GM19035 (cell line): ENCODE results near the gene TLDC2.
"Not testable (repeated sequence)": the region's sequence is repeated elsewhere in the genome, so short reads cannot be mapped to it uniquely, and the experiment has no call there.

Source experiments
- ATAC-seq: cut with Tn5 transposase; IDR thresholded peaks from one replicate; pipeline ENCODE4 v1.9.1; 2021; ENCODE audit not compliant: unreplicated experiment

The TLDC2 gene

DNA sequence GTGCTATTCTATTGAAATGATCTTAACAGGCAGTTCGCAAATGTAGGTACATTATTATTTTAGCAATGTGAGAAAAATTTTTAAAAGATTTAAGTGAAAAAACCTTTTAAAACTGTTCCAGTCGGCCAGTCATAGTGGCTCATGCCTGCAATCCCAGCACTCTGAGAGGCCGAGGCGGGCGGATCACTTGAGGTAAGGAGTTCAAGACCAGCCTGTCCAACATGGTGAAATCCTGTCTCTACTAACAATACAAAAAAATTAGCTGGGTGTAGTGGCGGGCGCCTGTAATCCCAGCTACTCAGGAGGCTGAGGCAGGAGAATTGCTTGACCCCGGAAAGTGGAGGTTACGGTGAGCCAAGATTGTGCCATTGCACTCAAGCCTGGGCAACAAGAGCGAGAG, 29.6 kb downstream of the TLDC2 start:
- not testable (repeated sequence) for ATAC-seq

DNA sequence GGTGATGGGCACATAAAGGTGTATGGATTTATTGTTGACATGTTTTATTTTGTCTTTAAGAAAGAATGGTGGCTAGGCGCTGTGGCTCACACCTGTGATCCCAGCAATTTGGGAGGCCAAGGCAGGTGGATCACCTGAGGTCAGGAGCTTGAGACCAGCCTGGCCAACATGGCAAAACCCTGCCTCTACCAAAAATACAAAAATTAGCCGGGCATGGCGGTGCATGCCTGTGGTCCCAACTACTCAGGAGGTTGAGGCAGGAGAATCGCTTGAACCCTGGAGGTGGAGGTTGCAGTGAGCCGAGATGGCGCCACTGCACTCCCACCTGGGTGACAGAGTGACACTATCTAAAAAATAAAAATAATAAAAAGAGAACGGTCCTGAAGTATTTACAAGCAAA, 30.1 kb downstream of the TLDC2 start:
- ATAC-seq, result not testable (repeated sequence)

DNA sequence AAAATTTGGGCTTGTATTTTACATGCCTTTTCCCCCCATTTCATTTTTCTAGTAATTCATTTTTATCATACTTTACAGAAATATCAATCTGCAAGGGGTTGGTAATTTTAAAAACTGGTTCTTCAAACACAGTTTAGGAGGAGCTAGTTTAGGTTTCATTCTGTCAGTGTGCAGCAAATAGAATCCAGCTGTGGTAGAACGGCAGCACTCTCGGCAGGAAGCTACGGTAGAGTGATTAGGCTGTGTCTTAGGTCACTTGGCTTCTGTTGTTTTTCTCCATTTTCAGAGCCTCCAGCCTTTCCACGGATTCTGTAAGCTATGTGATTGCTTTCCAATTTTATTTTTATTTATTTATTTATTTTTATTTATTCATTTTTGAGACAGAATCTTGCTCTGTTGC, 32.7 kb downstream of the TLDC2 start:
- no peak for ATAC-seq

DNA sequence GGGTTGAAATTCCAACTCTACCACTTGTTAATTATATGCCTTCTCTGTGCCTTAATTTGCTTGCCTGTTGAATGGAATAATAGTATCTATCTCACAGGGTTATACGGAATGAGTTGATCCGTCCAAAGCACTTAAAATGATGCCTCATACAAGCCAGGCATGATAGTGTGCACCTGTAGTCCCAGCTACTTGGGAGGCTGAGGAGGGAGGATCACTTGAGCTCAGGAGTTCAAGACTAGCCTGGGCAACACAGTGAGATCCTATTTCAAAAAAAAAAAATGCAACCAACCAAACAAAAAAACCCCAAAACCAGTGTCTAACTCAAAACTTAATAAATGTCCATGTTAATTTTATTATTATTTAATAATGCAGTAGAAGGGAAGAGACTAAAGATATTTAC, 40.3 kb downstream of the TLDC2 start:
- no peak for ATAC-seq

DNA sequence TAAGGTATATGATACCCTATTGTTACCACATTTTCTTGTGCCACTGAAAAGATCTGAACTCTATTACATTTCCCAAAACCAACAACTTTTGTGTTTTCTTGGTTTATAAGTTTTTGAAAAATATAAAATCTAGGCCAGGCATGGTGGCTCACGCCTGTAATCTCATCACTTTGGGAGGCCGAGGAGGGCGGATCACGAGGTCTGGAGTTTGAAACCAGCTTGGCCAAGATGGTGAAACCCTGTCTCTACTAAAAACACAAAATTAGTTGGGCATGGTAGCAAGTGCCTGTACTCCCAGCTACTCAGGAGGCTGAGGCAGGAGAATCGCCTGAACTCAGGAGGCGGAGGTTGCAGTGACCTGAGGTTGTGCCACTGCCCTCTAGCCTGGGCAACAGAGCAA, 41.3 kb downstream of the TLDC2 start:
- ATAC-seq, result no peak

DNA sequence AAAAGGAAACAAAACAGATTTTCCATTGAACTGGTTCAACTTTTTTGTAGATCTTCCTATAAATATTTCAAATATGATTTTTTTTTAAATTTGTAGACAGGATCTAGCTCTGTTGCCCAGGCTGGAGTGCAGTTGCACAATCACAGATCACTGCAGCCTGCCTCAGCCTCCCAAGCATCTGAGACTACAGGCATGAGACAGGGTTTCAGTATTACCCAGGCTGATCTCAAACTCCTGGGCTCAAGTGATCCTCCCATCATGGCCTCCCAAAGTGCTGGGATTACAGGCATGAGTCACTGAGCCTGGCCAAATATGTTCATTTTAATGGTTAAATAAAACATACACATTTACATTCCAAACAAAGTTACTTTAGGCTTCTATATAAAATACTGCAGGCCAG, 42.0 kb downstream of the TLDC2 start:
- ATAC-seq, result no peak

DNA sequence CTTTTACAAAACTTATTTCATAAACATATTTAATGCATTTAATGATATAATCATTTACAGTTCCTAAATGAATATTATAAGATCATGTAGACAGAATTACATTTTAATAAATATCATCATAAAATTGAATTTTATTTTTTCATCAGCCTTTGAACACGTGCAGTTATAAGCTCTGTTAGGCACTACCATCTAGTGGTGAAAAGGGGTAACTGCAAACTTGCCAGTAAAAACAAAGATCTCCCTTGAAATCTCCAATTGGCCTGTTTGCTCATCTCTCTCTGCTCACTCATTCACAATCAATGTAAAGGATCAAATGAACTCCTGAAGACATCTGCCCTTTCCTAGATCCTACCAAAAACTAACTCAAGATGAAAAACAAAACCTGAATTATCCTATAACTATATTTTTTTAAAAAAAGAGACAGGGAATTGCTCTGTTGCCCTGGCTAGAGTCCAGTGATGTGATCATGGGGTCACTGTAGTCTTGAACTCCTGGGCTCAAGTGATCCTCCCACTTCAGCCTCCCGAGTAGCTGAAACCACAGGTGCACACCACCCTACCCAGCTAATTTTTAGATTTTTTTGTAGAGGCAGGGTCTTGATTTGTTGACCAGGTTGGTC, 43.9 kb downstream of the TLDC2 start:
- ATAC-seq, result no peak

DNA sequence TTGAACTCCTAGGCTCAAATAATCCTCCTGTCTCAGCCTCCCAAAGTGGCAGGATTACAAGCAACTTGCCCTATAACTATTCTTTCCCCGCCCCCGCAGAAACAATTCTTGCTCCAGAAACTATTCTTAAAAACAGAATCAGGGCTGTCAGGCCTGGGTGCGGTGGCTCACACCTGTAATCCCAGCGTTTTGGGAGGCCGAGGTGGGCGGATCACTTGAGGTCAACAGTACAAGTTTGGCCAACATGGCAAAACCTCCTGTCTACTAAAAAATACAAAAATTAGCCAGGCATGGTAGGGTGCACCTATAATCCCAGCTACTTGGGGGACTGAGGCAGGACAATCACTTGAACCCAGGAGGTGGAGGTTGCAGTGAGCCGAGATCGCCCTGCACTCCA, 44.4 kb downstream of the TLDC2 start:
- no peak for ATAC-seq

DNA sequence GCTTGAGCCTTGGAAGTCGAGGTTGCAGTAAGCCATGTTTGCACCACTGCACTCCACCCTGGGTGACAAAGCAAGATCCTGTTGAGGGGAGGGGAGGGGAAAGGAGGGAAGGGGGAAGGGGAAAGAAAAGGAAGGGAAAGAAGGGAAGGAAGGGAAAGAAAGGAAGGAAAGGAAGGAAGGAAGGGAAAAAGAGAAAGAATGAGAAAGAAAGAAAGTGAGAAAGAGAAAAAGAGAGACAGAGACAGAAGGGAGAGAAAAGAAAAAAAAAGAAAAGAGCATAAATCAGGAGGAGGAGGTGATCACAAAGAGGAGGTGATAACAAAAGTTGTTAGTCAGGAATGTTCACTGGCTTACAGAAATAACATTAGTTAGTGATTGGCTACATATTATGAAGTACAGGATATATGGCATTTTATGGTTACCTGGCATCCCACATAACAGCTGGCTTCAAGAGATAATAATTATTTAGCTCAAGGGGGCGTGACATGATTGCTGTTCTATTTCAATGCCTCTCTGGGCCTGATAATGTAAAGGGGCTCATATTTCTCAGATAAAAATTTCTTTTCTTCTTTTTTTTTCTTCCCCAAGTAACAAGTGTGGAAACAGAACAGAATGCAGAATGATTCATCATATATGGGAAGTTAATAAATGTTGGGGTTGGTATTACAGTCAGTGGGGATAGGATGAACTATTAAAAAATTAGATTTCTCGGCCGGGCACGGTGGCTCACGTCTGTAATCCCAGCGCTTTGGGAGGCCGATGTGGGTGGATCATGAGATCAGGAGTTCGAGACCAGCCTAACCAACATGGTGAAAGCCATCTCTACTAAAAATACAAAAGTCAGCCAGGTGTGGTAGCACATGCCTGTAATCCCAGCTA, 48.5 kb downstream of the TLDC2 start:
- no peak for ATAC-seq

DNA sequence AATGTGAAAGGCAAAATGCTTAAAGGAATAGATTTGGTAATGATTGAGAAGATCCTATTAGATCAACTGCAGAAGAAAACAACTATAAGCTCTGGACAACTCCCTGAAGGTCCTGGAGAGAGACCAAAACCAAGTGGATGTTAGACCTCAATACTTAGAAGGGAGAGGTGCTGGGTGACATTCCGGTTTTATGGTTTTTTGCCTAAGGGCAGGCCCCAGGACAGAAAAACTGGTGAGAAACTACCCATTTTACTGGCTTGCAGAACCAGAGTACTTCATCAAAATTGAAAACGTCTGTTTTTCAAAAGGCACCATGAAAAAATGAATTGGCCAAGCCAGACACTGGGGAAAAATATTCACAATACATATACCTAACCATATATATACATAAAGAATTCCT, 49.3 kb downstream of the TLDC2 start:
- ATAC-seq, result no peak

DNA sequence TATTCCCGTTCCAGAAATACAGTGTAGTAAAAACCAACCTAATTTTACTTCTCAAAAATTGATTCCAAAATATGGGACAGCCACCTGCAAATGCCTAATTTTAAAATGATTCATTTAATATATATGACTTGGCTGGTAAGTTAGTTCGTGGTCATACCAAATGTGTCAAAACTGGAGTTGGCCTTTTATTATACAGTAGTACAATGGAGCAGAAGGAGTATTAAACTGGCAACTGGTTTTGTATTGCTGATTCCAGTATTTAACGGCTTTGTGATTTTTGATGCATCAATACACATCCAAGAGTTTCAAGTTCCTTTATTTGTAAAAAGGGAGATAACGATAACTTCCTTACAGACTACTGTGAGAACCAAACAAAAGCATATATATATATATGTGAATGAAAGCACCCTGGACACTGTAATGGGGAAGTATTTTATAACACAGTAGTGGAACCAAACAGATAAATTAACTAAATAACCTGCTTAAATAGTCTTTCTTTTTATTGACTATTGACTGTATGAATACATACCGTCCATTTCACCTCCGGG, 50.8 kb downstream of the TLDC2 start:
- no peak for ATAC-seq

DNA sequence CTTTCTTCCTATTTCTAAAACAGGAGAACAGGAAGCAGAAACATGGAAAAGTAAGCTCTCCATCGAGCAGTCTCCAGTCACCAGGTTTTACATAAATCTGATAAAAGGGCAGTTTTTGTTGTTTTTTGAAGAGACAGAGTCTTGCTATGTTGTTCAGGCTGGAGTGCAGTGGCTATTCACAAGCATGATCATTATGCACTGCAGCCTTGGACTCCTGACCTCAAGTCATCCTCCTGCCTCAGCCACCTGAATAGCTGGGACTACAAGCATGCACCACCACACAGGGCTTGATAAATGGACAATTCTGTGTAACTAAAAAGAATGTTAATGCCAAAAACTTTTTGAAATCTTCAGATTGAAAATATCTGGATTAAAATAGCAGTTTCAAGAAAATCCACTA, 51.8 kb downstream of the TLDC2 start:
- no peak for ATAC-seq

DNA sequence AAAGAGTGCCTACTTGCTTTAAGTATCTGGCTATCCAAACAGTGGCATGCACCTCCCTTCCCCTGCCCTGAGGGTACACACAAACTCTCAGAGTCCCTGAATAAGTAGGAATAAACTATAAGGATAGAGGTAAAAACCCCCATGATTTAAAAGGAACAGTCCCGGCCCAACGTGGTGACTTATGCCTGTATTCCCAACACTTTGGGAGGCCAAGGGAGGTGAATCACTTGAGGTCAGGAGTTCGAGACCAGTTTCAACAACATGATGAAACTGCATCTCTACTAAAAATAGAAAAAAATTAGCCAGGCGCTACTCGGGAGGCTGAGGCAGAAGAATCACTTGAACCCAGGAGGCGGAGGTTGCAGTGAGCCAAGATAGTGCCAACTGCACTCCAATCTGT, 53.4 kb downstream of the TLDC2 start:
- ATAC-seq, result no peak

DNA sequence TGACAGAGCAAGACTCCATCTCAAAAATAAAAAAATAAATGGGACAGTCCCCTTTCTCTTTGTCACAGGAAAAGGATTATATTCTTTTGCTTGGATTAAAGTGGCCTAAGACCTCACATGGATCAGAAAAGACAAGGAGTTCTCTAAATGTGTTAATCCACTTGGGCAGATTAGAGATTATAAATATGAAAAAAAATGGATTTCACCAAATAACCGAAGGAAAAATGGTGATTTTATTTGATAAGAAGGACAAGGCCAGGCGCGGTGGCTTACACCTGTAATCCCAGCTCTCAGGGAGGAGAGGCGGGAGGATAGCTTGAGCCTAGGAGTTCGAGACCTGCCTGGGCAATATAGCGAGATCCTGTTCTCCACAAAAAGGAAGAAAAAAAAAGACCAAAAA, 53.8 kb downstream of the TLDC2 start:
- ATAC-seq, result no peak

DNA sequence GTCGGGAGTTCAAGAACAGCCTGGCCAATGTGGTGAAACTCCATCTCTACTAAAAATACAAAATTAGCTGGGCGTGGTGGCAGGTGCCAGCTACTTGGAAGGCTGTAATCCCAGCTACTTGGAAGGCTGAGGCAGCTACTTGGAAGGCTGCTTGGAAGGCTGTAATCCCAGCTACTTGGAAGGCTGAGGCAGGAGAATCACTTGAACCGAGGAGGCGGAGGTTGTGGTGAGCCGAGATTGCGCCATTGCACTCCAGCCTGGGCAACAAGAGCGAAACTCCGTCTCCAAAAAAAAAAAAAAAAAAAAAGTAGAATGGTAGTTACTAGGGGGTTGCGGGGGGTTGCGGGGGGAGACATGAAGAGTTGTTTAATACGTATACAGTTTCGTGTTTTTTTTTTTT, 56.1 kb downstream of the TLDC2 start:
- ATAC-seq, result not testable (repeated sequence)

DNA sequence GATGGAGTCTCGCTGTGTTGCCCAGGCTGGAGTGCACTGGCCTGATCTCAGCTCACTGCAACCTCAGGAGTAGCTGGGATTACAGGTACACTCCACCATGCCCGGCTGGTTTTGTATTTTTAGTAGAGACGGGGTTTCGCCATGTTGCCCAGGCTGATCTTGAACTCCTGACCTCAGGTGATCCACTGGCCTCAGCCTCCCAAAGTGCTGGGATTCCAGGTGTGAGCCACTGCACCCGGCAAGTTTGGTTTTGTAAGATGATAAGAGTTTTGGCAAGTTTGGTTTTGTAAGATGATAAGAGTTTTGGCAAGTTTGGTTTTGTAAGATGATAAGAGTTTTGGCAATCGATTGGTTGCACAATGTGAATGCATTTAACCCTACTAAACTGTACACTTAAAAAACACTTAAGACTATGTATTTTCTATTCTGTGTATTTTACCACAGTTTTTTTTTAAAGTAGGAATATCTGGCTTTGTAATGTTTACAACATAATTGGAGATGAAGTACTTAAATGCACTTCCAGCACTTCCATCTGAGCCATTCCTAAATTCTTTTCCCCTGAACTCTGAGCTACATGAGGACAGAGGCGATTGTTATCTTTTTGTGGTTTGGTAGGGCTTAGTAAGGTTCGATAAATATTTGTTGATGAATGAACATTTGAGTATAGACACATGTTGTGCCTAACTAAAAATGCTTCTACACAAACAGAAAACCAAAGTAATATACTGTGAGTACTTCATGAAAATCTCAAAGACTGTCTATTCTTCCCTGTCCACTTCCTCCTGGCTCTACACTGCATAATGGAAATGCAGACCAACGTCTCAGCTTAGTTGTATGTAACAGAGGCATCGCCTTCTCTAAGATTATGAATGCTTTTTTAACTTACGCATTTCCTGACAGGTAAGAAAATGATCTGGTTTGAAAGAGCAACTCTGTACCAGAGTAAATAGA, 56.8 kb downstream of the TLDC2 start:
- no peak for ATAC-seq

DNA sequence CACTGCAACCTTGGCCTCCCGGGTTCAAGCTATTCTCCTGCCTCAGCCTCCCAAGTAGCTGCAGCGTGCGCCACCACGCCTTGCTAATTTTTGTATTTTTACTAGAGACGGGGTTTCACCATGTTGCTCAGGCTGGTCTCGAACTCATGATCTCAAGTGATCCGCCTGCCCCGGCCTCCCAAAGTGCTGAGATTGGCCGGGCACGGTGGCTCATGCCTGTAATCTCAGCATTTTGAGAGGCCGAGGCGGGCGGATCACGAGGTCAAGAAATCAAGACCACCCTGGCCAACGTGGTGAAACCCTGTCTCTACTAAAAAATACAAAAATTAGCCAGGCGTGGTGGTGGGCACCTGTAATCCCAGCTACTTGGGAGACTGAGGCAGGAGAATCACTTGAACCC, 57.6 kb downstream of the TLDC2 start:
- not testable (repeated sequence) for ATAC-seq

DNA sequence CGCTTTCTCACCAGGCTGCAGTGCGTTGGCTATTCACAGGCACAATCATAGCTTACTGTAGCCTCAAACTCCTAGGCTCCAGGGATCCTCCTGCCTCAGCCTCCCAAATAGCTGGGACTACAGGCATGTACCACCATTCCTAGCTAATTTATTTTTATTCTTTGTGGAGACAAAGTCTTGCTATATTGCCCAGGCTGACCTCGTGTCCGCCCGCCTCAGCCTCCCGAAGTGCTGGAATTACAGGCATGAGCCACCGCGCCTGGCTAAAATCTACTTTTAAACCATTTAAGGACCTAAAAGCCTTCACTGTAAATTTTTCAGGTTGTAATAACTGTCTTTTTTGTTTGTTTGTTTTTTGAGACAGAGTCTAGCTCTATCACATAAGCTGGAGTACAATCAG, 60.4 kb downstream of the TLDC2 start:
- ATAC-seq, result no peak

DNA sequence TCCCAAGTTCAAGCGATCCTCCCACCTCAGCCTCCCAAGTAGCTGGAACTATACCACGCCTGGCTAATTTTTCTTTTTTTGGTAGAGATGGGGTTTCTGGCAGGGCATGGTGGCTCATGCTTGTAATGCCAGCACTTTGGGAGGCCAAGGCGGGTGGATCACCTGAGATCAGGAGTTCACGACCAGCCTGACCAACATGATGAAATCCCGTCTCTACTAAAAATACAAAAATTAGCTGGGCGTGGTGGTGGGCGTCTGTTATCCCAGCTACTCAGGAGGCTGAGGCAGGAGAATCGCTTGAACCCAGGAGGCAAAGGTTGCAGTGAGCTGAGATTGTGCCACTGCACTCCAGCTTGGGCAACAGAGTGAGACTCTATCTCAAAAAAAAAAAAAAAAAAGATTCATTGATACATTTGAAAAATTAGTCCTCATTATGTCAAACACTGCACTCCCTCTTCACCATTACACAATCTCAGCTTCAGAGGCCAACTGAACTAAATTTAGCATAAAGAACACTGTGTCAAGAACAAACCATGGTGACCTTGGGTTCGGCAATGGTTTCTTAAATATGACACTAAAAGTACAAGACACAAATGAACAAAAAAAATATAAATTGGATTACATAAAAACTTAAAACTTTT, 60.9 kb downstream of the TLDC2 start:
- ATAC-seq, result not testable (repeated sequence)

DNA sequence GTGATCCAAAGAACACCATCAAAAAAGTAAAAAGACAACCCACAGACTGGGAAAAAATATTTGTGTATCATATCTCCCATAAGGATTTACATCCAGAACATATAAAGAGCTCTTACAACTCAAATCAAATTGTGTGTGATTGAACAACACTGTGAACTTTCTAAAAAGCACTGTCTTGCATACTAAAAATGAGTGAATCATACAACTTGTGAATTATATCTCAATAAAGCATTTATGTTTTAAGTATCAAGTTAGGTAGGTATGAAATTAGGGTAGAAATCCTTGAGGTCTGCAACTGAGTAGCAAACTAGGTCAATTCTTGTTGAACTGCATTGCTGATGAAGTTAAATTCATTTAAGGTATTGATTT, 61.4 kb downstream of the TLDC2 start:
- ATAC-seq, result no peak

DNA sequence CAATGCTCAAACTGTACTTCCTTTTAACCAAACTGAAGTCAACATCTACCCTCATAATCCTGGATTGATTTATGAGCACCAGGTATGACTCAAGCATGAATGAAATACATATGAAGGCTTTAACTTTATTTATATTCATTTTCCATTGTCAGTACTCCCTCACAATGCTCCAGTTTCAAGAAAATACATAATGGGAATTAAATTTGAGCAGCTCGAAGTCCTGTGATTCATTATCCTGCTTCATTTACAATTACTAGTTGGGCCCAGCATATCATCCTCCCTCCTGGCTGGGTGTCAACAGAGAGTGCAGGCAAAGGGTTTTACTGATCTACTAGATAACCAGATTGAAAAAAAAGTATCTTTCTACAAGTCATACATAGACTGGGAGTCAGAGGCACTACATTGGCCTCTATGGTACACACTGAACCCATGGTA, 65.5 kb downstream of the TLDC2 start:
- ATAC-seq, result no peak
